Esophagus squamous epithelium (tissue), 5 donors: ENCODE results near the gene CLEC14A. TPM values are rescaled to one million over a fixed set of nuclear protein-coding genes. Genes with fewer than 3 reads are reported as not detected.

Experiments
- DNase-seq: peaks from one replicate; lab custom pipeline; 2025; lab: John Stamatoyannopoulos, UW
- H3K27ac ChIP-seq, 4 donors: fragments of 200-600 bp; sonication (generic); one replicate each; pipeline ENCODE4 v1.5.1; 2016 to 2019; ENCODE audit warnings: mild to moderate bottlenecking in 1 of 4
- H3K27me3 ChIP-seq, 4 donors: fragments of 200-600 bp; sonication (generic); 1 replicate in 3 of 4; 2 replicates in 1 of 4; pipeline versions ENCODE4 v1.5.1 to v1.6.0; 2017 to 2021; ENCODE audit warnings: antibody characterized with exemption in 1 of 4
- H3K36me3 ChIP-seq, 3 donors: fragments of 200-600 bp; sonication (generic); one replicate each; pipeline ENCODE4 v1.5.1; 2016 to 2019
- H3K4me1 ChIP-seq, 3 donors: fragments of 200-600 bp; sonication (generic); one replicate each; pipeline ENCODE4 v1.5.1; 2017 to 2019
- H3K4me3 ChIP-seq, 4 donors: fragments of 200-600 bp; sonication (generic); 1 replicate in 3 of 4; 2 replicates in 1 of 4; pipeline ENCODE4 v1.5.1; 2016 to 2019; ENCODE audit warnings: mild to moderate bottlenecking in 2 of 4, moderate library complexity in 1 of 4
- H3K9me3 ChIP-seq, 3 donors: fragments of 200-600 bp; sonication (generic); one replicate each; pipeline ENCODE4 v1.5.1; 2016 to 2019
- POLR2A ChIP-seq, 4 donors: fragments of 450-650 bp; IDR thresholded peaks; one replicate each; pipeline ENCODE4 v1.6.1; 2017; ENCODE audit warnings: antibody characterized with exemption in 4 of 4, mild to moderate bottlenecking in 4 of 4, moderate library complexity in 3 of 4
- WGBS, 2 donors: methylation state at CpG; one replicate each; pipeline ENCODE4 v1.1.5; 2018; 5-methylcytosine and 5-hydroxymethylcytosine counted together
- intact Hi-C: fragments of 100-400 bp; cut with DNase I; formaldehyde crosslinking; loops from one replicate; pipeline ENCODE4 v1.15.0; 2022
- total RNA-seq, 4 donors: library from RNA; depleted of rRNA; stranded (reverse); fragments of >200 nt; gene quantifications; one replicate each; pipeline ENCODE4 v1.1.0, GENCODE V29; 2016
- TF ChIP-seq, protein P1 (sequence below), 6 experiments: fragments of 450-650 bp in 4 of 6; fragments of 200-600 bp in 2 of 6; sonication (generic) in 2 of 6; IDR thresholded peaks; one replicate each; pipeline ENCODE4 v1.5.1; 2016 to 2019; ENCODE audit warnings: antibody characterized with exemption in 6 of 6, mild to moderate bottlenecking in 4 of 6, moderate library complexity in 4 of 6
- donor health status: DM: yes; HTN: yes; CAD: no.

The CLEC14A gene
- total RNA-seq, 4 donors from 2014 or later, result 5.4 to 18.5 (median 9.3) TPM

DNA sequence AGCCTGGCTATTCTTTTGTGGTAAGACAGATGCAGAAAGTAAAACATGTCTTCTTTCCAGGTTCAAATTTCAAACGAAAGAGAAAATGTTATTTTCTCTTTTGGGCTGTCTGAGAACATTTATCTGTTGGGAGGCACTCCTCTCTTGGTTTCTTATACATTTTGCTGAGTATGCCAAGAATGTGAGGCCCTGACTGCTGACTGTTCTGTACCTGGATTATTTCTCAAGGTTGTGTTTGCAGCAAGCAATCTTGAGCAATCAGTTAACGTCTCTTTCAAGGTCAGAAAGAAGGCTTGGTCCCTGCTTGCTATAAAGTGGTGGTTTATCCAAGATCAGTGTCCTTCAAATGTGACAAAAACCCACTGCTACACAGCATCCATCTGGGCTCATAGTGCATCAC, 38.3 kb downstream of the CLEC14A start:
- intact Hi-C loops, result no loop called here
- Histone ChIP-seq H3K27me3 (peaks cover 0 to under 1% (median 0%) of the 10 kb centered on the region in 4 donors), H3K4me3 (no peak overlapping the region), H3K27ac (no peak overlapping the region), H3K9me3 (no peaks in the 10 kb centered on the region), H3K4me1 (no peaks in the 10 kb centered on the region), H3K36me3 (no peaks in the 10 kb centered on the region)
- no peak for DNase-seq
- 50 to 62% methylated on average over 2 of the region's 2 CpGs for WGBS, 2 donors
- no peak for TF ChIP-seq POLR2A (IDR thresholded peaks at IDR 0.05)
- TF ChIP-seq, protein P1, sequence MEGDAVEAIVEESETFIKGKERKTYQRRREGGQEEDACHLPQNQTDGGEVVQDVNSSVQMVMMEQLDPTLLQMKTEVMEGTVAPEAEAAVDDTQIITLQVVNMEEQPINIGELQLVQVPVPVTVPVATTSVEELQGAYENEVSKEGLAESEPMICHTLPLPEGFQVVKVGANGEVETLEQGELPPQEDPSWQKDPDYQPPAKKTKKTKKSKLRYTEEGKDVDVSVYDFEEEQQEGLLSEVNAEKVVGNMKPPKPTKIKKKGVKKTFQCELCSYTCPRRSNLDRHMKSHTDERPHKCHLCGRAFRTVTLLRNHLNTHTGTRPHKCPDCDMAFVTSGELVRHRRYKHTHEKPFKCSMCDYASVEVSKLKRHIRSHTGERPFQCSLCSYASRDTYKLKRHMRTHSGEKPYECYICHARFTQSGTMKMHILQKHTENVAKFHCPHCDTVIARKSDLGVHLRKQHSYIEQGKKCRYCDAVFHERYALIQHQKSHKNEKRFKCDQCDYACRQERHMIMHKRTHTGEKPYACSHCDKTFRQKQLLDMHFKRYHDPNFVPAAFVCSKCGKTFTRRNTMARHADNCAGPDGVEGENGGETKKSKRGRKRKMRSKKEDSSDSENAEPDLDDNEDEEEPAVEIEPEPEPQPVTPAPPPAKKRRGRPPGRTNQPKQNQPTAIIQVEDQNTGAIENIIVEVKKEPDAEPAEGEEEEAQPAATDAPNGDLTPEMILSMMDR (IDR thresholded peaks at IDR 0.05), result no peak

- no peak for DNase-seq
- intact Hi-C loops, result no loop called here
- Histone ChIP-seq H3K27me3 (peaks cover 0 to 46% (median 10%) of the 10 kb centered on the region in 4 donors), H3K9me3 (no peaks in the 10 kb centered on the region), H3K4me1 (peaks cover 4 to 38% (median 21%) of the 10 kb centered on the region in 3 donors), H3K4me3 (no peak overlapping the region), H3K27ac (no peak overlapping the region), H3K36me3 (no peaks in the 10 kb centered on the region)
- WGBS, 2 donors, result 70 to 79% methylated on average over 2 of the region's 2 CpGs
- TF ChIP-seq, protein P1 (IDR thresholded peaks at IDR 0.05), result no peak
- no peak for TF ChIP-seq POLR2A (IDR thresholded peaks at IDR 0.05)
Observed at GRCh38 chr14:38213001-38213400, 42.9 kb downstream of the CLEC14A start.

GRCh38 chr14:38212111-38212510, 43.8 kb downstream of the CLEC14A start:
- no peak overlapping the region for H3K4me3 ChIP-seq
- DNase-seq, result no peak
- H3K27me3 ChIP-seq, result peaks cover 0 to 55% (median 10%) of the 10 kb centered on the region in 4 donors
- no peak for TF ChIP-seq POLR2A (IDR thresholded peaks at IDR 0.05)
- TF ChIP-seq, protein P1 (IDR thresholded peaks at IDR 0.05), result no peak
- H3K36me3 ChIP-seq, result no peaks in the 10 kb centered on the region
- peaks cover 6 to 44% (median 21%) of the 10 kb centered on the region in 3 donors for H3K4me1 ChIP-seq
- intact Hi-C loops, result no loop called here
- H3K9me3 ChIP-seq, result no peaks in the 10 kb centered on the region
- no peak overlapping the region for H3K27ac ChIP-seq

GRCh38 chr14:38211255-38211735, 44.6 kb downstream of the CLEC14A start:
- intact Hi-C loops, result no loop called here
- TF ChIP-seq POLR2A (IDR thresholded peaks at IDR 0.05), result no peak
- TF ChIP-seq, protein P1 (IDR thresholded peaks at IDR 0.05), result no peak
- no peak overlapping the region for H3K27ac ChIP-seq

GRCh38 chr14:38210587-38211216, 45.2 kb downstream of the CLEC14A start:
- intact Hi-C loops, result no loop called here
- DNase-seq, result no peak
- no peak overlapping the region for H3K27ac ChIP-seq
- H3K4me3 ChIP-seq, result peak overlapping the region in 3 of 4 donors; percentile 39 to 61 (median 42)
- no peaks in the 10 kb centered on the region for H3K9me3 ChIP-seq
- peaks cover 0 to 68% (median 12%) of the 10 kb centered on the region in 4 donors for H3K27me3 ChIP-seq
- 4 to 10% methylated on average over 18 to 27 of the region's 29 CpGs for WGBS, 2 donors
- no peak for TF ChIP-seq POLR2A (IDR thresholded peaks at IDR 0.05)
- TF ChIP-seq, protein P1 (IDR thresholded peaks at IDR 0.05), result no peak
- peaks cover 6 to 44% (median 21%) of the 10 kb centered on the region in 3 donors for H3K4me1 ChIP-seq
- no peaks in the 10 kb centered on the region for H3K36me3 ChIP-seq

More at GRCh38 chr14:38211255-38211735, 44.6 kb downstream of the CLEC14A start:
- H3K36me3 ChIP-seq, result no peaks in the 10 kb centered on the region
- peaks cover 0 to 63% (median 12%) of the 10 kb centered on the region in 4 donors for H3K27me3 ChIP-seq
- peaks cover 6 to 44% (median 21%) of the 10 kb centered on the region in 3 donors for H3K4me1 ChIP-seq
- H3K4me3 ChIP-seq, result peak overlapping the region in 3 of 4 donors; percentile 39 to 61 (median 42)
- DNase-seq, result no peak
- 13 to 16% methylated on average over 8 to 26 of the region's 34 CpGs for WGBS, 2 donors
- no peaks in the 10 kb centered on the region for H3K9me3 ChIP-seq
